GM04504 (cell line): ENCODE data around the gene CCNT2.
"Not testable (repeated sequence)": the region's sequence is repeated elsewhere in the genome, so short reads cannot be mapped to it uniquely, and the experiment has no call there.

Experiments used
- DNase-seq: peaks from one replicate; pipeline ENCODE4 v3.0.0-alpha.2; 2012; ENCODE audit warnings: low read depth

CCNT2 gene

GRCh38 chr2:134919341-134920210 lies 954 bp downstream of the CCNT2 start:
- no peak for DNase-seq

DNA sequence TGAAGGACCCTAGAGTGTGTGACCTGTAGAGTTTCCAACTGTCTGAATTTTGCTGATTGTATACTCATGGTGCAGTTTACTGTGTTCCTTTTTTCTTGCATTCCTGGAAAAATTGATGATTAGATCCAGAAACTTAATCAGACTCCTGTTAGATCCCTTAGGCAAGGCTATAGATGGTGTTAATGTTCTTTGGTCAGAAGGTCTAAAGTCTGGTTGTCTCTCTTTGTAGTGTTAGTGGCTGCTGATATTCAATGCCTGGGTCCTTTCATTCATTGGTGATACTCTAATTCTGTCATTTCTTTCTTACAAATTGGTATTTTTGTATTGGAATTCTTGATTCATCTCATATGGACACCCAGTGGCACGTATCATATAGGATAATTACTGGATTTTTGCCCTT lies 6.3 kb downstream of the CCNT2 start:
- DNase-seq = no peak

DNA sequence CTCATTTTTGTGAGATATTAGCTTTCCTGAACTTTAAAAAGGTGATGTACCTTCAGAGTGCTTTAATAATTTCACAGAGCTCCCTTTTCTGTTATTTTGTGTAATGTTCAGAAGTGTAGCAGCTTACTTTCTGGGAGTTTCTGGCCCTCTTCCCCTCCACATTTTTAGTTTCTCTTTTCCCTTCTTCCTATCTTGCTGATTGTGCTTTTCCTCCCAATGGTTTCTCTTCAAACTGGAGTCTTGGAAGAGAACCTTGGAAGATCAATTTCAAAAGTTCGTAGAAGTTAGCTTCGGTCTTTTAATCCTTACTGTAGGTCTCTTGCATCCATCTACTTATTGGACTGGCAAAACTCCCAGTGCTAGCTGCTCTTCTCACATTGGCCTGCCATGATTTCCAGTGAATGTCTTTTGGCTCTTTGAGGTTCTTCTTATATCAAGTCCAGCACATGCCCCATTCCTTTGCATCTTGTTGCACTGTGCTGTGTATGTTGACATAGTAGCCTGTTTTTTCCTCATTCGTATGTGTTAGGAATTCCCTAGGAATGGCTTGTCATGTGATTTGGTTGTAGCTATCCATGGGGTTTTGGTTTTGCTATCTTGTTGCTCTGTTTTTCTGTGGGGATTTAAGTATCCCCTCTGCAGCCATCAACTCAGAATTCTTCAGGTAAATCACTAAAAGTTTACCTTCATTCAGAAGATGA lies 7.8 kb downstream of the CCNT2 start:
- DNase-seq = no peak

- DNase-seq = peak; percentile 5
Observed at GRCh38 chr2:134927195-134927594, 8.6 kb downstream of the CCNT2 start.

GRCh38 chr2:134932864-134933526 lies 14.4 kb downstream of the CCNT2 start:
- DNase-seq = no peak

DNA sequence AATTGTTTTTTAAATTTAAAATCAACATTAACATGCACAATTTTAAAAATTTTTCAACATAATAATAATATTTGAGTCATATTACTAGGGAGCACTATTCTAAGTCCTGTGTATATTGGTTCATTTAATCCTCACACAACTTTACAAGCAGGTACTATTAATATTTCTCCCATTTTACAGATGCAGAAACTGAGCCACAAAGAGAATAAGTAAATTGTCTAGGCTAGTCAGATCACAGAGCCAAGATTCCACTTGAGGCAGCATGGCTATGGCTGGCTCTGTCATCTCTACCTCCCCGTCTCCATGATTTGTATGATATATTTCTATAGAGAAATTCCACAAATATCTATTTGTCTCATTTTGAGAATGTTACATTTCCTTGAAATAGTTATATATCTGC lies 15.1 kb downstream of the CCNT2 start:
- no peak for DNase-seq

- DNase-seq = no peak
Observed at GRCh38 chr2:134934150-134934549, 15.5 kb downstream of the CCNT2 start.

GRCh38 chr2:134934641-134935040 lies 16.0 kb downstream of the CCNT2 start:
- no peak for DNase-seq

DNA sequence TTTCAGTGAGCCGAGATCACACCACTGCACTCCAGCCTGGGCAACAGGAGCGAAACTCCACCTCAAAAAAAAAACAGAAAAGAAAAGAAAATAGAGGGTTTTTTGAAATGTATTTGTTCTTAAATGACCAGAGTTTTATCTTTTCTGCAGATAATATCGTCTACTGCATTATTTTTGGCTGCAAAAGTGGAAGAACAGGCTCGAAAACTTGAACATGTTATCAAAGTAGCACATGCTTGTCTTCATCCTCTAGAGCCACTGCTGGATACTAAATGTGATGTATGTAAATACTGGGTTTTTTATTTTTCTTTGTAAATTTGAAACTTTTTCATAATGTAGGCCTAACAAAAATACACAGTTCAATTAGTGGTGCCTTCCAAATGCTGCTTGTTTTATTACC lies 18.1 kb downstream of the CCNT2 start:
- DNase-seq = no peak

GRCh38 chr2:134943540-134943939 lies 24.9 kb downstream of the CCNT2 start:
- no peak for DNase-seq

DNA sequence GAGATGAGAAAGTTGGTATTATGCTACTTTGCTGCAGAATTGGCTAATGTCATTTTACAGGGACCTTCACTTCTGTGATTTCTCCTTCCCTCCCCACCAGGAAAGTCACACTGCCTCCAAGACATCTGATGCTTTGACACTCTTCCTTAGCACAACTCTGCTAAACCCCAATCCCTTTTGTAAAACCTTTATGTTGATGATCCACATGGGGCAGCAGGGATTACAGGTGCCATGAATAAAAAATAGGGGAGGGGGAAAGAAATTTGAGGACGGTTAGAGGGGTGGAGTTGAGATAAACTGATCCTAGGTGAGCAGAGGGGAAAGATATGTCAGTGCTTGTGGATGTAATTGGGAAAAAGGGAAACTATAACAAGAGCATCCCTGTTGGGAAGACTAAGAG lies 26.4 kb downstream of the CCNT2 start:
- no peak for DNase-seq

GRCh38 chr2:134946073-134946472 lies 27.5 kb downstream of the CCNT2 start:
- DNase-seq = no peak

GRCh38 chr2:134949981-134950708 lies 31.5 kb downstream of the CCNT2 start:
- no peak for DNase-seq

GRCh38 chr2:134950886-134951285 lies 32.3 kb downstream of the CCNT2 start:
- no peak for DNase-seq

GRCh38 chr2:134952608-134953007 lies 34.0 kb downstream of the CCNT2 start:
- DNase-seq = no peak

DNA sequence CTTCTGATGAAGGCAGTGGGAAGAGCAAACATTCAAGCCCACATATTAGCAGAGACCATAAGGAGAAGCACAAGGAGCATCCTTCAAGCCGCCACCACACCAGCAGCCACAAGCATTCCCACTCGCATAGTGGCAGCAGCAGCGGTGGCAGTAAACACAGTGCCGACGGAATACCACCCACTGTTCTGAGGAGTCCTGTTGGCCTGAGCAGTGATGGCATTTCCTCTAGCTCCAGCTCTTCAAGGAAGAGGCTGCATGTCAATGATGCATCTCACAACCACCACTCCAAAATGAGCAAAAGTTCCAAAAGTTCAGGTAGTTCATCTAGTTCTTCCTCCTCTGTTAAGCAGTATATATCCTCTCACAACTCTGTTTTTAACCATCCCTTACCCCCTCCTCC lies 35.4 kb downstream of the CCNT2 start:
- no peak for DNase-seq

GRCh38 chr2:134955744-134956143 lies 37.1 kb downstream of the CCNT2 start:
- DNase-seq = no peak

GRCh38 chr2:134957477-134957876 lies 38.9 kb downstream of the CCNT2 start:
- DNase-seq = no peak

- DNase-seq = not testable (repeated sequence)
Observed at GRCh38 chr2:134967166-134967565, 48.5 kb downstream of the CCNT2 start.

DNA sequence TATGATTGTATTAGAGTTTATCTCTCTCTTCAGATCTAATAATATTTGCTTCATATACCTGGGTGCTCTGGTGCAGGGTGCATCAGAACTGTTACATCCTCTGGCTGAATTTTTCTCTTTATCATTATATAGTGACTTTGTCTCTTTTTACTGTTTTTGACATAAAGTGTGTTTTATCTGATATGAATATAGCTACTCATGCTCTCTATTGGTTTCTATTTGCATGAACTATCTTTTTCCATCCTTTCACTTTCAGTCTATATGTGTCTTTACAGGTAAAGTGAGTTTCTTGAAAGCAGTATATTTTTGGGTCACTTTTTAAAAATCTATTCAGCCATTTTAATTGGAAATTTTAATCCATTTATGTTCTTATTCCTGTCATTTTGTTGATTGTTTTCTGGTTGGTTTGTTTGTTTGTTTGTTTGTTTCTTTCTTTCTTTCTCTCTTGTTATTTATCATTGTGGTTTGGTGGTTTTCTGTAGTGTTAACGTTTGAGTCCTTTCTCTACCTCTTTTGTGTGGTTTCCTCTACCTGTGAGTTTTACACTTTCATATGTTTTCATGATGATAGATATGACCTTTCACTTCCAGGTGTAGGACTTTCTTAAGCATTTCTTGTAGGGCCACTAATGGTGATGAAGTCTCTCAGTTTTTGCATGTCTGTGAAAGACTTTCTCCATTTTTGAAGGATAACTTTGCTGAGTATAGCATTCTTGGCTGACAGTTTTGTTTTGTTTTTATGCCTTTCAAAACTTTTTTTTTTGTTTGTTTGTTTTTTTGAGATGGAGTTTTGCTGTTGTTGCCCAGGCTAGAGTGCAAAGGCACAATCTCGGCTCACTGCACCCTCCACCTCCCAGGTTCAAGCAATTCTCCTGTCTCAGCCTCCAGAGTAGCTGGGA lies 54.9 kb downstream of the CCNT2 start:
- no peak for DNase-seq
